GM12878 (cell line): ENCODE data around the gene NUBPL. TPM values are rescaled to one million over a fixed set of nuclear protein-coding genes. Genes with fewer than 3 reads are reported as not detected.

Experiments used
- ATAC-seq: fragments of 200-7000 bp; cut with Tn5 transposase; 3 replicates; pipeline ENCODE4 v1.9.1; 2020; ENCODE audit warnings: mild to moderate bottlenecking, moderate library complexity
- BruUV-seq: library from RNA; stranded (reverse); fragments of 400-500 nt; replicated peaks from 2 replicates; lab custom pipeline; 2021; lab: Mats Ljungman, UMichigan
- CTCF ChIA-PET: fragments of 300-600 bp; sonication (Branson Sonifier 250); formaldehyde crosslinking; extraction: SDS; loops from one replicate; lab custom pipeline; 2021; ENCODE audit warnings: inconsistent platforms; lab: Yijun Ruan, JAX
- POLR2A ChIA-PET: fragments of 350-600 bp; formaldehyde crosslinking; extraction: SDS; loops from one replicate; lab custom pipeline; 2021; ENCODE audit warnings: inconsistent platforms; lab: Charles Lee
- RAD21 ChIA-PET: fragments of 300-600 bp; sonication (Branson Sonifier 250); formaldehyde crosslinking; loops from one replicate; lab custom pipeline; 2023; ENCODE audit warnings: antibody characterized with exemption; ENCODE audit not compliant: unreplicated experiment; lab: Charles Lee
- SMC1A ChIA-PET: fragments of 300-600 bp; sonication (Branson Sonifier 250); formaldehyde crosslinking; loops from one replicate; lab custom pipeline; 2023; ENCODE audit not compliant: unreplicated experiment, uncharacterized antibody; lab: Charles Lee
- DNase-seq: peaks from one replicate; pipeline ENCODE4 v3.0.0-alpha.2; 2011; ENCODE audit warnings: low read depth, low spot score
- FAIRE-seq: peaks from 3 replicates; lab custom pipeline; 2011; peaks lifted over from hg19 to GRCh38; lab: Jason Lieb, UNC
- H2AFZ ChIP-seq: 2 replicates; pipeline ENCODE4 v1.6.0; 2011; ENCODE audit warnings: low read depth, low read length, control low read depth; ENCODE audit not compliant: control insufficient read depth
- H3K27ac ChIP-seq: 2 replicates; pipeline ENCODE4 v1.5.1; 2011; ENCODE audit warnings: control low read depth; ENCODE audit not compliant: control insufficient read depth, insufficient read depth
- H3K27me3 ChIP-seq, 2 experiments: replicated peaks in 1 of 2; 2 replicates each; pipeline versions ENCODE4 v1.6.0 to v1.6.1; 2011; ENCODE audit warnings: low read length in 1 of 2; ENCODE audit not compliant: control insufficient read depth in 2 of 2, insufficient read depth in 2 of 2
- H3K36me3 ChIP-seq, 2 experiments: 2 replicates each; pipeline ENCODE4 v1.5.1; 2011; ENCODE audit warnings: low read length in 1 of 2; ENCODE audit not compliant: control insufficient read depth in 2 of 2, insufficient read depth in 2 of 2
- H3K4me1 ChIP-seq: 2 replicates; pipeline ENCODE4 v1.6.1; 2011; ENCODE audit warnings: mild to moderate bottlenecking, low read length, moderate library complexity, mixed read lengths; ENCODE audit not compliant: control insufficient read depth, insufficient read depth
- H3K4me2 ChIP-seq: 2 replicates; pipeline ENCODE4 v1.6.0; 2011; ENCODE audit warnings: control low read depth; ENCODE audit not compliant: control insufficient read depth, insufficient read depth
- H3K4me3 ChIP-seq: fragments of 200-600 bp; sonication (generic); 2 replicates; pipeline ENCODE4 v1.5.1; 2016
- H3K79me2 ChIP-seq: 2 replicates; pipeline ENCODE4 v1.6.0; 2011; ENCODE audit warnings: low read length; ENCODE audit not compliant: control insufficient read depth, insufficient read depth
- H3K9ac ChIP-seq: 2 replicates; pipeline ENCODE4 v1.8.0; 2011; ENCODE audit warnings: low read length, control low read depth, mixed read lengths; ENCODE audit not compliant: control insufficient read depth, insufficient read depth
- H3K9me3 ChIP-seq: replicated peaks from 3 replicates; pipeline ENCODE4 v1.5.1; 2011; ENCODE audit warnings: mild to moderate bottlenecking, low read length; ENCODE audit not compliant: control insufficient read depth, insufficient read depth
- H4K20me1 ChIP-seq: 2 replicates; pipeline ENCODE4 v1.6.0; 2011; ENCODE audit not compliant: control insufficient read depth, insufficient read depth
- CBX3 ChIP-seq: fragments of 200-600 bp; sonication (generic); IDR thresholded peaks from 2 replicates; pipeline ENCODE4 v1.6.1; 2016; ENCODE audit warnings: low read depth, borderline replicate concordance
- CEBPB ChIP-seq, 2 experiments: fragments of 150-350 bp in 1 of 2; IDR thresholded peaks; 2 replicates each; pipeline ENCODE4 v1.6.1; 2012 to 2014; ENCODE audit warnings: low read depth in 2 of 2, low read length in 2 of 2, borderline replicate concordance in 1 of 2, inconsistent platforms in 1 of 2
- CHD4 ChIP-seq: fragments of 200-600 bp; sonication (generic); IDR thresholded peaks from 2 replicates; pipeline ENCODE4 v1.6.1; 2016; ENCODE audit warnings: mild to moderate bottlenecking
- HDGF ChIP-seq: fragments of 450-650 bp; IDR thresholded peaks from 2 replicates; pipeline ENCODE4 v1.6.1; 2016; ENCODE audit warnings: antibody characterized with exemption
- HSF1 ChIP-seq: fragments of 150-350 bp; IDR thresholded peaks from 2 replicates; pipeline ENCODE4 v1.6.1; 2014; ENCODE audit warnings: mild to moderate bottlenecking, low read depth, low read length
- NFIC ChIP-seq: IDR thresholded peaks from 2 replicates; pipeline ENCODE4 v1.6.1; 2012; ENCODE audit warnings: low read depth, mild to moderate bottlenecking, inconsistent platforms, low read length, moderate library complexity
- PML ChIP-seq: IDR thresholded peaks from 2 replicates; pipeline ENCODE4 v1.6.1; 2012; ENCODE audit warnings: low read length, inconsistent platforms
- POLR2AphosphoS5 ChIP-seq: IDR thresholded peaks from 2 replicates; pipeline ENCODE4 v1.6.1; 2011; ENCODE audit warnings: mild to moderate bottlenecking, low read length, inconsistent platforms
- SIX5 ChIP-seq: IDR thresholded peaks from 2 replicates; pipeline ENCODE4 v1.6.1; 2011; ENCODE audit warnings: mild to moderate bottlenecking, low read depth, low read length, moderate library complexity; ENCODE audit not compliant: severe bottlenecking
- SMC3 ChIP-seq: IDR thresholded peaks from 2 replicates; pipeline ENCODE4 v1.6.1; 2011; ENCODE audit warnings: low read length, improper control_type of control experiment, borderline replicate concordance
- SP1 ChIP-seq: IDR thresholded peaks from one replicate; pipeline ENCODE4 v1.6.1; 2011; ENCODE audit warnings: low read depth, low read length
- YY1 ChIP-seq: IDR thresholded peaks from 2 replicates; pipeline ENCODE4 v1.6.1; 2011; ENCODE audit warnings: low read depth, mild to moderate bottlenecking, low read length
- ZNF687 ChIP-seq: fragments of 450-650 bp; IDR thresholded peaks from 2 replicates; pipeline ENCODE4 v1.6.1; 2017; ENCODE audit warnings: mild to moderate bottlenecking, moderate library complexity
- ZSCAN29 ChIP-seq: fragments of 450-650 bp; IDR thresholded peaks from 2 replicates; pipeline ENCODE4 v1.6.1; 2017; ENCODE audit warnings: mild to moderate bottlenecking, moderate library complexity
- WGBS: methylation state at CpG from one replicate; pipeline ENCODE4 v1.1.6; 2016; ENCODE audit warnings: low lambda C conversion rate; ENCODE audit not compliant: insufficient replicate concordance, insufficient coverage; ENCODE audit errors: missing lambda C conversion rate; 5-methylcytosine and 5-hydroxymethylcytosine counted together
- in situ Hi-C: fragments of 300-500 bp; cut with MboI; formaldehyde crosslinking; loops from 9 replicates; pipeline ENCODE4 v1.14.3; 2018; ENCODE audit warnings: mixed read lengths
- intact Hi-C: fragments of 100-400 bp; cut with micrococcal nuclease; formaldehyde crosslinking; loops from one replicate; pipeline ENCODE4 v1.14.2; 2022; ENCODE audit not compliant: unreplicated experiment
- polyA plus RNA-seq, 11 experiments: library from polyadenylated mRNA; depleted of rRNA in 4 of 11; unstranded in 6 of 11; stranded (reverse) in 5 of 11; fragments of >200 nt; fragmentation: Nextera tagmentation in 4 of 11; fragmentation: Illumina TruSeq in 1 of 11; extraction: Ambion mirVana in 4 of 11; extraction: Trizol in 1 of 11; gene quantifications; 1 replicate in 1 of 11; 2 replicates in 10 of 11; pipeline versions ENCODE4 v1.2.1 to v1.2.3, GENCODE V29; 2011 to 2016; ENCODE audit warnings: inconsistent platforms in 2 of 11, missing spikeins in 2 of 11, low read depth in 1 of 11
- total RNA-seq, 4 experiments: library from RNA; depleted of rRNA in 3 of 4; stranded (reverse); fragments of >200 nt in 3 of 4; fragmentation: Illumina TruSeq in 1 of 4; extraction: Trizol in 1 of 4; gene quantifications; 2 replicates each; pipeline versions ENCODE4 v1.2.1 to v1.2.3, GENCODE V29; 2013 to 2021

Gene NUBPL
- total and polyA plus RNA-seq, 10 of the 15 experiments (the other 5 are each of a cell fraction or from before 2014, with no cell fraction given), result 3.4 to 11.6 (median 8.1) TPM

GRCh38 chr14:31718585-31718984 is 157.4 kb downstream of the NUBPL start:
- WGBS, result 69% methylated on average over 3 of the region's 3 CpGs

More at GRCh38 chr14:31718585-31718984, 157.4 kb downstream of the NUBPL start:
- in situ Hi-C loops (no loop called here), intact Hi-C loops (no loop called here)
- TF ChIP-seq HSF1 (no peak), ZSCAN29 (no peak), YY1 (no peak), CHD4 (no peak), CEBPB (IDR thresholded peaks at IDR 0.05; ENCODE audit: borderline replicate concordance in 1 of 2, low read depth in 2 of 2, low read length in 2 of 2) (no peak), HDGF (no peak), SP1 (no peak), PML (no peak), SIX5 (no peak), ZNF687 (no peak), SMC3 (no peak), CBX3 (no peak), POLR2AphosphoS5 (no peak), NFIC (no peak)
- Histone ChIP-seq H3K79me2 (no peaks in the 10 kb centered on the region), H2AFZ (no peak overlapping the region), H3K36me3 (no peaks in the 10 kb centered on the region), H3K27ac (no peak overlapping the region), H3K9me3 (no peaks in the 10 kb centered on the region), H4K20me1 (no peaks in the 10 kb centered on the region), H3K27me3 (no peaks in the 10 kb centered on the region), H3K9ac (no peak overlapping the region), H3K4me3 (no peak overlapping the region), H3K4me1 (no peaks in the 10 kb centered on the region), H3K4me2 (no peak overlapping the region)
- FAIRE-seq (no peak), DNase-seq (no peak), ATAC-seq (no peak)
- ChIA-PET RAD21 (no interaction called here), SMC1A (no interaction called here), CTCF (interaction anchor here (0.9 kb wide), 1 partner anchor 19 kb away, joined by 3 read pairs; no protein-coding TSS in a partner anchor), POLR2A (no interaction called here)
- BruUV-seq, result no TSS peak
